GM12878 (cell line): ENCODE measurements around the gene ZNF19. TPM values are rescaled to one million over a fixed set of nuclear protein-coding genes. Genes with fewer than 3 reads are reported as not detected.

Source experiments
- BCLAF1 ChIP-seq: fragments of 450-650 bp; IDR thresholded peaks from 2 replicates; pipeline ENCODE4 v1.6.1; 2017; ENCODE audit warnings: antibody characterized with exemption, mild to moderate bottlenecking, moderate library complexity
- CUX1 ChIP-seq: IDR thresholded peaks from 2 replicates; pipeline ENCODE4 v1.6.1; 2012; ENCODE audit warnings: improper control_type of control experiment, low read depth, low read length; ENCODE audit not compliant: insufficient replicate concordance
- ELK1 ChIP-seq: IDR thresholded peaks from 2 replicates; pipeline ENCODE4 v1.6.1; 2012; ENCODE audit warnings: low read depth, low read length, improper control_type of control experiment
- GABPA ChIP-seq: IDR thresholded peaks from 2 replicates; pipeline ENCODE4 v1.6.1; 2014; ENCODE audit warnings: antibody characterized with exemption, low read depth, mild to moderate bottlenecking, inconsistent platforms
- GATAD2B ChIP-seq: fragments of 450-650 bp; conservative IDR thresholded peaks from 2 replicates; pipeline ENCODE4 v1.6.1; 2017; ENCODE audit warnings: low read depth, mild to moderate bottlenecking, moderate library complexity
- JUNB ChIP-seq: IDR thresholded peaks from 2 replicates; pipeline ENCODE4 v1.6.1; 2016; ENCODE audit warnings: antibody characterized with exemption, mild to moderate bottlenecking
- KAT2A ChIP-seq: conservative IDR thresholded peaks from 2 replicates; pipeline ENCODE4 v1.6.1; 2011; ENCODE audit warnings: low read depth, low read length; ENCODE audit not compliant: control insufficient read depth
- POLR2AphosphoS5 ChIP-seq: IDR thresholded peaks from 2 replicates; pipeline ENCODE4 v1.6.1; 2011; ENCODE audit warnings: mild to moderate bottlenecking, low read length, inconsistent platforms
- RCOR1 ChIP-seq: conservative IDR thresholded peaks from 2 replicates; pipeline ENCODE4 v1.6.1; 2012; ENCODE audit warnings: low read depth, low read length, improper control_type of control experiment
- RELA ChIP-seq: fragments of 450-650 bp; IDR thresholded peaks from 2 replicates; pipeline ENCODE4 v1.8.0; 2014; ENCODE audit warnings: borderline replicate concordance; ENCODE audit not compliant: partially characterized antibody
- SMAD1 ChIP-seq: fragments of 450-650 bp; IDR thresholded peaks from 2 replicates; pipeline ENCODE4 v1.6.1; 2018; ENCODE audit warnings: mild to moderate bottlenecking, low read depth; ENCODE audit not compliant: partially characterized antibody
- SREBF2 ChIP-seq: IDR thresholded peaks from 2 replicates; pipeline ENCODE4 v1.6.1; 2012; ENCODE audit warnings: mild to moderate bottlenecking, low read length
- SUZ12 ChIP-seq: fragments of 200-600 bp; sonication (generic); IDR thresholded peaks from one replicate; pipeline ENCODE4 v1.6.1; 2018; ENCODE audit warnings: antibody characterized with exemption, mild to moderate bottlenecking; ENCODE audit not compliant: unreplicated experiment
- TCF12 ChIP-seq: IDR thresholded peaks from 2 replicates; pipeline ENCODE4 v1.6.1; 2011; ENCODE audit warnings: low read depth, mild to moderate bottlenecking, low read length
- TCF3 ChIP-seq: IDR thresholded peaks from 2 replicates; pipeline ENCODE4 v1.6.1; 2012; ENCODE audit warnings: low read depth, mild to moderate bottlenecking, low read length, borderline replicate concordance; ENCODE audit not compliant: insufficient read depth
- TCF7 ChIP-seq: IDR thresholded peaks from 2 replicates; pipeline ENCODE4 v1.6.1; 2014; ENCODE audit warnings: antibody characterized with exemption, borderline replicate concordance
- WRNIP1 ChIP-seq: IDR thresholded peaks from 2 replicates; pipeline ENCODE4 v1.6.1; 2011; ENCODE audit warnings: low read depth, low read length, improper control_type of control experiment, borderline replicate concordance
- ZNF384 ChIP-seq: IDR thresholded peaks from 2 replicates; pipeline ENCODE4 v1.6.1; 2012; ENCODE audit warnings: low read depth, mild to moderate bottlenecking, low read length, improper control_type of control experiment, borderline replicate concordance
- ZNF622 ChIP-seq: fragments of 450-650 bp; IDR thresholded peaks from 2 replicates; pipeline ENCODE4 v1.6.1; 2017; ENCODE audit warnings: mild to moderate bottlenecking, inconsistent platforms
- polyA plus RNA-seq, 11 experiments: library from polyadenylated mRNA; depleted of rRNA in 4 of 11; unstranded in 6 of 11; stranded (reverse) in 5 of 11; fragments of >200 nt; fragmentation: Nextera tagmentation in 4 of 11; fragmentation: Illumina TruSeq in 1 of 11; extraction: Ambion mirVana in 4 of 11; extraction: Trizol in 1 of 11; gene quantifications; 1 replicate in 1 of 11; 2 replicates in 10 of 11; pipeline versions ENCODE4 v1.2.1 to v1.2.3, GENCODE V29; 2011 to 2016; ENCODE audit warnings: inconsistent platforms in 2 of 11, missing spikeins in 2 of 11, low read depth in 1 of 11
- total RNA-seq, 4 experiments: library from RNA; depleted of rRNA in 3 of 4; stranded (reverse); fragments of >200 nt in 3 of 4; fragmentation: Illumina TruSeq in 1 of 4; extraction: Trizol in 1 of 4; gene quantifications; 2 replicates each; pipeline versions ENCODE4 v1.2.1 to v1.2.3, GENCODE V29; 2013 to 2021

Gene ZNF19
- total and polyA plus RNA-seq, 10 of the 15 experiments (the other 5 are each of a cell fraction or from before 2014, with no cell fraction given) = 1.0 to 3.3 (median 2.0) TPM

DNA sequence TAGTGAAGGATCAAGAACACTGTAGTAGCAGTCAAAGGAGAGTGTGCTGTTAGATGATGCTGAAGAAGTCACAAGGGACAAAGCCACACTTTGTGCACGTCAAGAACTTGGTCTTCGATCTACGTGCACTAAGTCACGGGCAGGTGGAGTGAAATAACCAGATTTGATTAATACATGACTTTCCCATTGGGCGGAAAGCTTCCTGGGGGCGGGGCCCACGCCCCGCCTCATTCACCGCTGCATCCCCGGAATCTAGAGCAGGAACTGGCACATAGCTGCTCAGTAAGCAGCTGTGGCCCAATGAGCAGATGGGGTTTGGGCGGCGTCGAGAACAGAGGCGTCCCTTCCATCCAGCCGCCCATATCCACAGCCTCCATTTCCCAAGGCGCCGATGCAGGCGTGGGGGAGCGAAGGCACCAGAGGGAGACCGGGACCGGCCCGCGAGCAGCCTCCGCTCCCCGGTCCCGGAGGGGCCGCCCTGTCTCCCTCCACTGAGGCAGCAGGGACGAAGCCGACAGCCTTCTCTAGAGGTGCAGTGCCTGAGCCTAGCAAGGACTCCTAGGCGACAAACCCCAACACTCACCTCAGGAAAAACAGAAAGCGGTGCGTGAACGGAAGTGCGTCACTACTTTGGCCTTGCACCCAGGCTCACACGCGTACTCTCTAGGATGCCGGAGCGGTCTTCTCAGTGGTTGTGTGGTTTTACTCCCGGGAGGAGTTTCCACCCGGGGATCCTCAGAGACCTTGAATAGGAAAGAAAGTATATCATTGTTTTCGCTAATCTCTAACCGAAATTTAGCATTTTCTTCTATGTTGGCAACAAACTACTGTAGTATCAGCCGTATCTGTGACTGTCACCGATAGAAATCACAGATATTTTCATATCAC is 4.9 kb downstream of the ZNF19 start (continued):
- TF ChIP-seq BCLAF1 (no peak), RELA (no peak), GATAD2B (0 out of 2 replicates have a peak, but pooled peaks have one; percentile 44), KAT2A (no peak), SREBF2 (no peak), WRNIP1 (no peak), SMAD1 (no peak), RCOR1 (peak; percentile 72; the same call in 1 of the 2 replicates), TCF7 (no peak), POLR2AphosphoS5 (peak; percentile 97), TCF3 (peak; percentile 37; the same call in 1 of the 2 replicates), GABPA (peak; percentile 92), CUX1 (no peak), ELK1 (peak; percentile 51; the same call in 1 of the 2 replicates), SUZ12 (no peak), TCF12 (no peak), ZNF622 (no peak), ZNF384 (no peak), JUNB (no peak)
